Measurements from ENCODE around the gene NPHP4.

DNA sequence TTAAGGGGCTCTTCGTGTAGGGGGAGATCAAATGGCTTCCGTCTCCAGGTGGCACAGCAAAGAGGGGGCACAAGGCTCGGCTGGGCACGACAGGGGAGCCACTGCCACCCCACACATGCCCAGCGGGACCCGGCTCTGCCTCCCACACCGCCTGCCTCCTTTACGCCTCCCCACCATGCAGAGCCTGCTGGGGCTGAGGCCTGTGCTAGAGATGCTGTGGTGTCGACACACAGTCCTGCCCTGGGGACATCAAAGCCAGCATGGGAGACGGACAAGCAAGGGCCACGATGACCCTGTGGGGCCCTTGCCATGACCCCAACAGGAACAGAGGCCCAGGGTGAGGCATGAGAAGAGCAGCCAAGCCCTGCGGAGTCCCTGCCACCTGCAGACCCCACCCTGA lies 102.8 kb downstream of the NPHP4 start:
- TF ChIP-seq, protein P1, sequence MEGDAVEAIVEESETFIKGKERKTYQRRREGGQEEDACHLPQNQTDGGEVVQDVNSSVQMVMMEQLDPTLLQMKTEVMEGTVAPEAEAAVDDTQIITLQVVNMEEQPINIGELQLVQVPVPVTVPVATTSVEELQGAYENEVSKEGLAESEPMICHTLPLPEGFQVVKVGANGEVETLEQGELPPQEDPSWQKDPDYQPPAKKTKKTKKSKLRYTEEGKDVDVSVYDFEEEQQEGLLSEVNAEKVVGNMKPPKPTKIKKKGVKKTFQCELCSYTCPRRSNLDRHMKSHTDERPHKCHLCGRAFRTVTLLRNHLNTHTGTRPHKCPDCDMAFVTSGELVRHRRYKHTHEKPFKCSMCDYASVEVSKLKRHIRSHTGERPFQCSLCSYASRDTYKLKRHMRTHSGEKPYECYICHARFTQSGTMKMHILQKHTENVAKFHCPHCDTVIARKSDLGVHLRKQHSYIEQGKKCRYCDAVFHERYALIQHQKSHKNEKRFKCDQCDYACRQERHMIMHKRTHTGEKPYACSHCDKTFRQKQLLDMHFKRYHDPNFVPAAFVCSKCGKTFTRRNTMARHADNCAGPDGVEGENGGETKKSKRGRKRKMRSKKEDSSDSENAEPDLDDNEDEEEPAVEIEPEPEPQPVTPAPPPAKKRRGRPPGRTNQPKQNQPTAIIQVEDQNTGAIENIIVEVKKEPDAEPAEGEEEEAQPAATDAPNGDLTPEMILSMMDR (IDR thresholded peaks at IDR 0.05; ENCODE audit: extremely low read depth in 1 of 2, insufficient read depth in 1 of 2, low read depth in 1 of 2, low read length in 2 of 2): no peak
- TF ChIP-seq POLR2A (IDR thresholded peaks at IDR 0.05; ENCODE audit: low read depth, low read length): no peak
- no peak for TF ChIP-seq EZH2 (IDR thresholded peaks at IDR 0.05; ENCODE audit: borderline replicate concordance, low read depth, low read length, severe bottlenecking)
- TF ChIP-seq JUN (IDR thresholded peaks at IDR 0.05; ENCODE audit: borderline replicate concordance, insufficient read depth, insufficient read length, low read depth): no peak
- TF ChIP-seq POLR2AphosphoS5 (IDR thresholded peaks at IDR 0.05; ENCODE audit: insufficient read depth, low read depth, low read length): no peak
- TF ChIP-seq MYC (IDR thresholded peaks at IDR 0.05; ENCODE audit: low read depth, low read length): no peak

Data from endothelial cell of umbilical vein (primary cell).